Fibroblast of lung (primary cell): ENCODE data around the gene ZNF283.

Experiments used
- EZH2 ChIP-seq: IDR thresholded peaks from 2 replicates; pipeline ENCODE4 v1.5.1; 2012; ENCODE audit warnings: low read length, control low read depth, mild to moderate bottlenecking; ENCODE audit errors: missing control alignments
- TF ChIP-seq, protein P1 (sequence below), 2 donors: IDR thresholded peaks in 1 of 2; conservative IDR thresholded peaks in 1 of 2; 1 replicate in 1 of 2; 2 replicates in 1 of 2; pipeline ENCODE4 v1.5.1; 2011 to 2012; ENCODE audit warnings: low read length in 2 of 2, control low read depth in 1 of 2, inconsistent platforms in 1 of 2, low read depth in 1 of 2, mild to moderate bottlenecking in 1 of 2

DNA sequence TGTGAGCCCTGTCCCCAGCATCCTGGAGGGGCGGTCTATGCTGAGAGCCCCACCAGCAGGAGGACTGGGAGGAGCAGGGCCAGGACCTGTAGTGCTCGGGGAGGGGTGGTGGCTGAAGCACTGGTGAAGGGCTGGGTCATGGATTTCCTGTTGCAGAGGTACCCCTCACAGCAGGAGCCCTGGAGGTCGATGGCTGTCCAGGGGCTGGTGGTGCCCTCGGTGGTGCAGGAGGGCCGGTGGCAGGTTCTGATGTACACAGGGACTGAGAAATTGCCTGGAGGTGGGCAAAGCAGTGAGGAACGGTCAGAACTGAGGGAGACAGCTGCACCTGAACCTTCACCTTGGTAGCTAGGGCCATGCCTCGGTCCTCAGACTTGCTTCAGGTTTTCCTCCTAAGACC is 29.6 kb upstream of the ZNF283 start:
- TF ChIP-seq, protein P1, sequence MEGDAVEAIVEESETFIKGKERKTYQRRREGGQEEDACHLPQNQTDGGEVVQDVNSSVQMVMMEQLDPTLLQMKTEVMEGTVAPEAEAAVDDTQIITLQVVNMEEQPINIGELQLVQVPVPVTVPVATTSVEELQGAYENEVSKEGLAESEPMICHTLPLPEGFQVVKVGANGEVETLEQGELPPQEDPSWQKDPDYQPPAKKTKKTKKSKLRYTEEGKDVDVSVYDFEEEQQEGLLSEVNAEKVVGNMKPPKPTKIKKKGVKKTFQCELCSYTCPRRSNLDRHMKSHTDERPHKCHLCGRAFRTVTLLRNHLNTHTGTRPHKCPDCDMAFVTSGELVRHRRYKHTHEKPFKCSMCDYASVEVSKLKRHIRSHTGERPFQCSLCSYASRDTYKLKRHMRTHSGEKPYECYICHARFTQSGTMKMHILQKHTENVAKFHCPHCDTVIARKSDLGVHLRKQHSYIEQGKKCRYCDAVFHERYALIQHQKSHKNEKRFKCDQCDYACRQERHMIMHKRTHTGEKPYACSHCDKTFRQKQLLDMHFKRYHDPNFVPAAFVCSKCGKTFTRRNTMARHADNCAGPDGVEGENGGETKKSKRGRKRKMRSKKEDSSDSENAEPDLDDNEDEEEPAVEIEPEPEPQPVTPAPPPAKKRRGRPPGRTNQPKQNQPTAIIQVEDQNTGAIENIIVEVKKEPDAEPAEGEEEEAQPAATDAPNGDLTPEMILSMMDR (conservative IDR thresholded peaks at IDR 0.05 in 1 of 2, IDR thresholded peaks at IDR 0.05 in 1 of 2; ENCODE audit: low read depth in 1 of 2, low read length in 2 of 2) = no peak
- TF ChIP-seq EZH2 = no peak
